ENCODE results near the gene SLC16A12.

SLC16A12 gene, protein sequence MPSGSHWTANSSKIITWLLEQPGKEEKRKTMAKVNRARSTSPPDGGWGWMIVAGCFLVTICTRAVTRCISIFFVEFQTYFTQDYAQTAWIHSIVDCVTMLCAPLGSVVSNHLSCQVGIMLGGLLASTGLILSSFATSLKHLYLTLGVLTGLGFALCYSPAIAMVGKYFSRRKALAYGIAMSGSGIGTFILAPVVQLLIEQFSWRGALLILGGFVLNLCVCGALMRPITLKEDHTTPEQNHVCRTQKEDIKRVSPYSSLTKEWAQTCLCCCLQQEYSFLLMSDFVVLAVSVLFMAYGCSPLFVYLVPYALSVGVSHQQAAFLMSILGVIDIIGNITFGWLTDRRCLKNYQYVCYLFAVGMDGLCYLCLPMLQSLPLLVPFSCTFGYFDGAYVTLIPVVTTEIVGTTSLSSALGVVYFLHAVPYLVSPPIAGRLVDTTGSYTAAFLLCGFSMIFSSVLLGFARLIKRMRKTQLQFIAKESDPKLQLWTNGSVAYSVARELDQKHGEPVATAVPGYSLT

GRCh38 chr10:89535171-89536012 lies at the start of gene SLC16A12:
SLC16A12 (minus strand) TSS chr10:89535594; CDS start chr10:89462578, 73,016 bp downstream.
- no peak for DNase-seq

GRCh38 chr10:89582022-89582421 lies 46.6 kb upstream of the SLC16A12 start:
- no peak for DNase-seq

DNA sequence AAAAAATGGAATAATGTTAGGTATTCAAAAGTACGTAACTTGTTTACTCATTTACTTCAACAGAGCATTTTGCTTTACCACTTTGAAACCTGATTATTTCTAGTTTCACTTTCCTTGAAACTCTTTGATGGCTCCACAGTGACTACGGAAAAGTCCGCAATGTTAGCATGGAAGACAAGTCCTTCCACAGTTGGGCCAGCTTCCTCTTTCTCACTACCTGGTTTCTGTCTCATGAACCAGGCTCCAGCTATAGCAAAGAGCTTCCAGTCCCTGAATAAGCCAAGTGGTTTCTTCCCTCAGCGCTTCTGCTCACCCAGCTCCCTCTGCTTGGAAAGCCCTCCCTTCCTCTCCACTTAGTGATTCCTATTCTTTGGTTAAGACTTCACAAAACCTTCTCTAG lies 44.8 kb upstream of the SLC16A12 start:
- DNase-seq = no peak

- no peak for DNase-seq
These were observed 41.3 kb upstream of the SLC16A12 start for GRCh38 chr10:89576696-89577095.

GRCh38 chr10:89576022-89576421 lies 40.6 kb upstream of the SLC16A12 start:
- no peak for DNase-seq

DNA sequence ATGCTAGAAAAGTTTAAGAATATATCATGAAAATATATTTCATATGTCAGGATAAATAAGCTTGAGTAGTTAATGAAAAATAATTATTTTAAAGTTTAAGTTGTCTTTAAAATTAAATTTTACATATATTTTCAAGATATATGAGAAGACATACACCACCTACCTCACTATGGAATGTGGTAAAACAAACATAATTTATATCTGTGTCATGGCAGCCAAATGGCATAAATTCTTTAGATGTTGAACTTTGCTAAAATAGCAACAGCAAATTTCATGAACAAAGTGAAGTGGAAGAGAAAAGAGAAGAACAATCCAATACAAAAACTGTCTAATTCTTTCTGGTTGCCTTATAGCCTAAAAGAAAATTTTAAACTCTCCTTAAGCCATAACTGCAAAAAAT lies 39.6 kb upstream of the SLC16A12 start:
- no peak for DNase-seq

- no peak for DNase-seq
These were observed 39.0 kb upstream of the SLC16A12 start for GRCh38 chr10:89574368-89574767.

GRCh38 chr10:89567576-89568245 lies 32.3 kb upstream of the SLC16A12 start:
- DNase-seq = no peak

DNA sequence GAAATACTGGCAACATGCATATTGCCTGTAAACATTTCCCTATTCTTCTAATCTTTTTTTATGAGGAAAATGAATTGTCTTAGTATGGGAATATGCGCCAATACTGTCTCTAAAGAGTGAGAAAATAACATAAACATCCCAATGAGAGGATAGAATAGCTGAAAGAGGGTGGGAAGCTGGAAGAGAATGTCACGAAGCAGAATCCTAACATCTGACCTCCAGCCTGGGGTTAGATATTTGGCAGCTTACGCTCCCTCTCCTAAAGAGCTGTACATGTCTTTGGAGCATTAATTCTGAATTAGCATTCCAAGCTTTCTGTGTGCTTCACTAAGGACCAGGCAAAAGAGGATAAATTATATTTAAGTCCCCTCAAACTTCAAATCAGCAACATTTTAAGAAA lies 31.6 kb upstream of the SLC16A12 start:
- no peak for DNase-seq

DNA sequence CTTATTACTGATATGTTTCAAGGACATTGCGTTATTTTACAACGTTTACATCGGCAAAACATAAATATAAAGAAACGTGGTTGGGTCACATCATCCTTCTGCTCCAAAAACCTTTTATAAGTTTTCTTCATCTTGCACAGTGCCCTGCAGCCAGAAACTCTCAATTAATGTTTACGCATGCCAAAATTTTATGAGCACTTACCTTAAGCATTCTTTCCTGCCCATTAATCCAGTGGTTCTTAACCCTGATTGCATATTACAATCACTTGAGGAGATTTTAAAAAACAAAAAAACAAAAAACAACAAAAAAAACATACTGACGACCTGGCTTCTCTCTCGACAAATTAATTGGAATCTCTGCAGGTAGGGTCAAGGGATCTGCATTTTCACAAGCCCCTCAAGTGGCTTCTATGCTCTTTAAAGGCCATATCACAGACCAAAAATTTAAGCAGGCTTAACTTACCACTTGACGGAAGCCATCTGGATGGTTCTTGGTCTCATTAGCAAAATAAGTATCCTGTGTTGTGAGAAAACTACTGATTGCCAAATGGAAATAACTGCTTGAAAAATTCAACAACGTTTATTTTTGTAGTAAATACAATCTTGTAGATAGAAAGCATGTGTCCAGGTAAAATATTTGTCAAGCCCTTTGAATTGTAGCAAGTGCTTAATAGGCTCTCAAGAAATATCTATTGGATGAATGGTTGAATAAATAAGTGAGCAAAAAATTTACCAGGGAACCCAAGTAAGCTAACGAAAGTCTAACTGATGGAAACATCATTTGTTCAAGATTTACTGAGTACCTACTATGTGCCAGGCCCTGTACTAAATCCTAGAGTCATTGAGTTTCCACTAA lies 30.9 kb upstream of the SLC16A12 start:
- no peak for DNase-seq

DNA sequence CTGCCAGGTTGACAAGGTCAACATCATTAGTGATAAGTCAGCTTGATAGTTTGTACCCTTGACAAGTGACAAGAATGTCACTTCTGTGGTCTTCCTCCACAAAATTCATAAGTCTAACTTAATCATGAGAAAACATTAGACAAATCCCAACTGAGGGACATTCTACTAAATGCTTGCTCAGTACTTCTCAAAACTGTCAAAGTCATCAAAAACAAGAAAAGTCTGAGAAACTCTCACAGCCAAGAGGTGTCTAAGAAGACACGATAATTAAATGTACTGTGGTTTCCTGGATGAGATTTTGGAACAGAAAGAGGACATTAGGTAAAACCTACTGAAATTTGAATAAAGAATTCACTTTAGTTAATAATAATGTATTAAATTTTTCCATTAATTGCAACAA lies 29.8 kb upstream of the SLC16A12 start:
- no peak for DNase-seq

DNA sequence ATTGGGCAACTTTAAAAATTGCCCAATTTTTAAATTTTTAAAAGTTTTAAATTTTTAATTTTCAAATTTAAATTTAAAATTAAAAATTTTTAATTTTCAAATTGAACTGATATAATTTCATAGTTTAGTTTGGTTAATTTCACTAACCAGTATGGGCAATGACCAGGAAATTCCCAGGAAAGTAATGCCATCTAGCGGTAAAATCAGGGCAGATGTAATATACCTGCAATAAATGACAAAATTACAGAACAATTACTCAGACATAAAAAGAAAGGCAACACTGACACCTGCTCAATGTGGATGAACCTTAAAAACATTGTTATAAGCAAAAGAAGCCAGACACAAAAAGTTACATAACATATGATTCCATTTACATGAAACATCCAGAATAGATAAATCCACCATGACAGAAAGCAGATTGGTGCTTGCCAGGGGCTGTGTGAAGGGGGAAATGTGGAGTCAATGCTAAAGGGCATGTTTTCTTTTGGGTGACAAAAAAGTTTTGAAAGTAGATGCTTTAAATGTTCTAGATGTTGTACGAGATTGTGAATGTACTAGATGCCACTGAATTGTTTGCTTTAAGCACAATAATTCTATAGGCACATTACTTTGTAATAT lies 28.6 kb upstream of the SLC16A12 start:
- no peak for DNase-seq

DNA sequence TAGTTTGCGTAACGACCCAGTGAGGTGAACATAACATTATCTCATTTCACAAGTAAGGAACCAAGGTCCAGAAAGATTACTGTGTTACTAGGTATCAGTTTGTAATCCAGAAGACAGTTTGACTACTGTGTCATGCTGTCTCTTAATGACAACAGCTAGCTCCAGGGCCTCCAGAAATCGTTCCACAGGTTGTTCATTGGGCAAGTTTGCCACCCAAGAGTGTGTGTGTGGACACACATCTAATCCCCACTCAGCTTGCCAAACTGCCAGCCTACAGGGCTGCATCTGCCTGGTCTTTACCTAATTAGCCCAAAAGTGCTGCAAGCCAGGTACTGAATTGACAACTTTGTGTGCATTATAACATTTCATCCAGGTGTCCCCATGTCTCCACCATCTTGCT lies 27.9 kb upstream of the SLC16A12 start:
- no peak for DNase-seq

GRCh38 chr10:89556600-89556999 lies 21.2 kb upstream of the SLC16A12 start:
- no peak for DNase-seq

DNA sequence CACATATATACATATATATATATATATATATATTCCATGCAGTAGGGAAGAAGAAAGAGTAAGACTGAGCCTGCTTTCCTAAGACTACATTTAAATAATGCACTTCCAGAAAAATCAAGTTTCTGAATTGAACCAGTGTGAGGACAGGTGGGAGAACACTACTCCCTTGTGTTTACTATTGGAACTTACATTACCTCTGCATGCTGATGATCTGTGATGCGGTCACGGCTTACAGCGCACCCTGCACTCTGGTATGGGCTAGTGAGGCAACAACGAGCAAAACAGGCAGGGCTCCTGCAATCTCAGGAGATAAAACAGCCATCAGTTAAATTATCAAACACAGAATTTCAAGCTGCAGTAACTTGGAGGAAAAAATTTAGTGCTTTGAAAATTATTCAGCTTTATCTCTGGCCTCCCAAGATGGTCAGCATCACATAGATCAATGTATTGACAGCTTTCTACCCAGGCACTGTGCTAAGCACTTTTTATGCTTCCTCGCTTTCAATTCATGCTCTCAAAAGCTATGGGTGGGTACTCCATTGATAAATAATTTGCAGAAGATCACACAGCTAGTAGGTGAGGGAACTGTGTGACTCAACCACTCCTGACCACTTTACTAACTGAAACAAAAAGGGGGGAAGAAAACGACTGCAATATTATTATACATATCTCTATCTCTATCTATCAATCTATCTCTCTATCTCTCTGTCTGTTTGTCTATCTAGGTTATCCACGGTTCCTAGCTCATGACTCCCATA lies 20.5 kb upstream of the SLC16A12 start:
- DNase-seq = no peak

- DNase-seq = no peak
These were observed 19.0 kb upstream of the SLC16A12 start for GRCh38 chr10:89554433-89554832.

- no peak for DNase-seq
These were observed 17.8 kb upstream of the SLC16A12 start for GRCh38 chr10:89553064-89553734.

GRCh38 chr10:89552213-89552612 lies 16.8 kb upstream of the SLC16A12 start:
- no peak for DNase-seq

DNA sequence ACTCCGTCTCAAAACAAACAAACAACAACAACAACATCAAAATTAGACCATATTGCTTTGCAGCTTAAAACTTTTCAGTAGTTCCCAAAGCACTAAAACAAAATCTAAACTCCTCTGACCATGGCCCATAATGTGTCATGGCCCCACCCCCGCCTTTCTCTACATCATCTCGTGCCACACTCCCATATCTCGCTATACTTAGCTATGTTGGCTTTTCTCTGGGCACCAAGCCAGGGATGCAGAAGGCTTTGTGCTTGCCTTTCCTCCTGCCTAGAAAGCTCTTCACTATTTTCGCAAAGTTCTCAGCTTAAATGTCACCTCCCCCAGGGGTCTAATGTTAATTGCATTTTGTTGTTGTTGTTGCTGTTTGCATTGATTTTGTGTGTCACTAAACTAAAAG lies 15.1 kb upstream of the SLC16A12 start:
- no peak for DNase-seq

DNA sequence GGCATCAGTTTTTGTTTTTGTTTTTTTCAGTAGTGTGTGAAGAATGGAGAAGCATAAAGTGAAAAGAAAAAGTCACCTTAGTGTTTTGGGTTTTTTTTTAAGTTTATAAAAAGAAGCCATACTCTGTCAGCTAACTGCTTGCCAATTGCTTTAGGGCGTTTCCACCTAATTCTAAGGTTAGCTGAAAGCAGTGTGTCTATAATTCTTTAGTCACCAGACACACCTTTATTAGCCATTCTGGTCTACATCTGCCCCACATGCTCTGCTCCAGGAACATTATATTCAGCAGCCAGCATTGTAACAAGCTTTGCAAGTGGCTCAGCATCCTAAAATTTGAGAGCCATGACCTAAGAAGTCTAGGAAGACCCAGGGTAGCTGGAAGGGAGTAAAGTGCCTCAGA lies 14.1 kb upstream of the SLC16A12 start:
- no peak for DNase-seq

DNA sequence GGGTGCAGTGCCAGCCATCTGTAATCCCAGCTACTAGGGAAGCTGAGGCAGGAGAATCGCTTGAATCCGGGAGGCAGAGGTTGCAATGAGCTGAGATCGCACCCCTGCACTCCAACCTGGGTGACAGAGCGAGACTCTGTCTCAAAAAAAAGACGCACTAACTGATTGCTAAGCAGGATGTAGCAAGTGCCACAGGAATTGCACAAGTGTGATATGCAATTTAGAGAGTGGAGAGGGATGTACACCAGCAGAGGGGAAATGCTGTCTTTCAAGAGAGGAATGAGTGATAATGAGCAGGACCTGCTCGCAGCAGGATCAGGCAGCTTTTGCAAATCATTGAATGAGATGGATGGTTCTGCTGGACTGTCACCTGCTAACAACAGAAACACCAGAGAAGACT lies 13.3 kb upstream of the SLC16A12 start:
- DNase-seq = no peak

All from NCI-H524 treated with DMSO at 0.1 percent for 48 hours (cell line).